SK-N-SH (cell line): ENCODE results near the gene BANF1. TPM values are rescaled to one million over a fixed set of nuclear protein-coding genes. Genes with fewer than 3 reads are reported as not detected.
A peak's percentile ranks its signal among the peaks of the same experiment; 100 is the strongest.

Experiments used
- CTCF ChIA-PET: fragments of 300-600, 350-600 bp; formaldehyde crosslinking; extraction: SDS; loops from one replicate; lab custom pipeline; 2021; lab: Yijun Ruan, JAX
- POLR2A ChIA-PET: fragments of 350-600 bp; sonication (Branson Sonifier 250); formaldehyde crosslinking; extraction: SDS; loops from one replicate; lab custom pipeline; 2020; ENCODE audit warnings: antibody characterized with exemption, inconsistent platforms; lab: Yijun Ruan, JAX
- DNase-seq: peaks from one replicate; pipeline ENCODE4 v3.0.0; 2012
- H2AFZ ChIP-seq: fragments of 200-600 bp; sonication (generic); 2 replicates; pipeline ENCODE4 v1.8.1; 2016; ENCODE audit warnings: antibody characterized with exemption, mild to moderate bottlenecking, low read depth
- H3F3A ChIP-seq: fragments of 200-600 bp; sonication (generic); replicated peaks from 2 replicates; pipeline ENCODE3; 2016; ENCODE audit warnings: antibody characterized with exemption, mild to moderate bottlenecking; ENCODE audit not compliant: insufficient read depth
- H3K27ac ChIP-seq, 2 experiments: fragments of 200-500 bp in 1 of 2; fragments of 200-600 bp in 1 of 2; sonication (Bioruptor generic) in 1 of 2; sonication (generic), shearing (Covaris generic) in 1 of 2; 2 replicates each; pipeline versions ENCODE4 v1.5.1 to v1.6.1; 2014 to 2016; ENCODE audit warnings: low read depth in 2 of 2, inconsistent platforms in 1 of 2, low read length in 1 of 2, mild to moderate bottlenecking in 1 of 2, mixed read lengths in 1 of 2
- H3K27me3 ChIP-seq: fragments of 200-600 bp; sonication (generic), shearing (Covaris generic); 2 replicates; pipeline ENCODE4 v1.6.1; 2016; ENCODE audit warnings: mixed run types; ENCODE audit not compliant: insufficient read depth
- H3K36me3 ChIP-seq, 2 experiments: fragments of 200-500 bp in 1 of 2; fragments of 200-600 bp in 1 of 2; sonication (Bioruptor generic) in 1 of 2; sonication (generic) in 1 of 2; replicated peaks in 1 of 2; 2 replicates each; pipeline versions ENCODE3 to v1.5.1; 2014 to 2016; ENCODE audit warnings: low read length in 1 of 2, mild to moderate bottlenecking in 1 of 2; ENCODE audit not compliant: insufficient read depth in 2 of 2, control insufficient read depth in 1 of 2
- H3K4me1 ChIP-seq, 2 experiments: fragments of 200-500 bp in 1 of 2; fragments of 200-600 bp in 1 of 2; sonication (Bioruptor generic) in 1 of 2; sonication (generic), shearing (Covaris generic) in 1 of 2; 2 replicates each; pipeline versions ENCODE4 v1.5.1 to v1.6.1; 2014 to 2016; ENCODE audit warnings: low read depth in 1 of 2, low read length in 1 of 2, mixed run types in 1 of 2; ENCODE audit not compliant: insufficient read depth in 2 of 2, control insufficient read depth in 1 of 2
- H3K4me2 ChIP-seq: fragments of 200-600 bp; sonication (generic), shearing (Covaris generic); 2 replicates; pipeline ENCODE4 v1.6.1; 2017; ENCODE audit warnings: mixed run types
- H3K4me3 ChIP-seq, 2 experiments: fragments of 200-500 bp in 1 of 2; fragments of 200-600 bp in 1 of 2; sonication (Bioruptor generic) in 1 of 2; sonication (generic), shearing (Covaris generic) in 1 of 2; 2 replicates each; pipeline versions ENCODE4 v1.5.1 to v1.8.1; 2014 to 2016; ENCODE audit warnings: low read depth in 2 of 2, inconsistent platforms in 1 of 2, low read length in 1 of 2, mild to moderate bottlenecking in 1 of 2, mixed read lengths in 1 of 2, moderate library complexity in 1 of 2
- H3K79me2 ChIP-seq: fragments of 200-600 bp; sonication (generic); 2 replicates; pipeline ENCODE4 v1.8.1; 2017; ENCODE audit warnings: mild to moderate bottlenecking; ENCODE audit not compliant: insufficient read depth
- H3K9ac ChIP-seq: fragments of 200-600 bp; sonication (generic); 2 replicates; pipeline ENCODE4 v1.6.1; 2017; ENCODE audit warnings: mixed run types
- H3K9me2 ChIP-seq: fragments of 200-600 bp; sonication (generic); 2 replicates; pipeline ENCODE4 v1.6.1; 2017; ENCODE audit warnings: mixed run types
- H3K9me3 ChIP-seq: fragments of 200-600 bp; sonication (generic); 2 replicates; pipeline ENCODE4 v1.6.1; 2017; ENCODE audit warnings: mixed run types, mild to moderate bottlenecking, moderate library complexity
- H4K20me1 ChIP-seq: fragments of 200-600 bp; sonication (generic); 2 replicates; pipeline ENCODE4 v1.6.1; 2017; ENCODE audit warnings: mild to moderate bottlenecking, mixed run types; ENCODE audit not compliant: insufficient read depth
- EP300 ChIP-seq, 2 experiments: IDR thresholded peaks; 2 replicates each; pipeline versions ENCODE4 v1.4.0 to v1.6.1; 2012; ENCODE audit warnings: borderline replicate concordance in 1 of 2, low read depth in 1 of 2, low read length in 1 of 2
- EZH2phosphoT487 ChIP-seq: fragments of 200-600 bp; sonication (generic); IDR thresholded peaks from 2 replicates; pipeline ENCODE4 v1.6.1; 2017; ENCODE audit warnings: low read depth, mixed run types, mild to moderate bottlenecking, antibody characterized with exemption, moderate library complexity, borderline replicate concordance
- FOSL2 ChIP-seq: IDR thresholded peaks from 2 replicates; pipeline ENCODE4 v1.4.0; 2012; ENCODE audit warnings: low read depth, mild to moderate bottlenecking, moderate library complexity, borderline replicate concordance
- FOXJ3 ChIP-seq: sonication (generic); formaldehyde crosslinking; IDR thresholded peaks from 2 replicates; pipeline ENCODE4 v1.5.1; 2020; ENCODE audit warnings: mild to moderate bottlenecking, missing genetic modification reagents
- FOXM1 ChIP-seq: IDR thresholded peaks from 2 replicates; pipeline ENCODE4 v1.4.0; 2012; ENCODE audit warnings: low read depth, mild to moderate bottlenecking
- GABPA ChIP-seq: IDR thresholded peaks from 2 replicates; pipeline ENCODE4 v1.4.0; 2012; ENCODE audit warnings: low read depth, mild to moderate bottlenecking
- GATA2 ChIP-seq: sonication (generic); formaldehyde crosslinking; IDR thresholded peaks from 2 replicates; pipeline ENCODE4 v1.5.0; 2020; ENCODE audit warnings: mild to moderate bottlenecking, missing genetic modification reagents
- JUND ChIP-seq: IDR thresholded peaks from 2 replicates; pipeline ENCODE4 v1.4.0; 2012
- MEF2A ChIP-seq: IDR thresholded peaks from 2 replicates; pipeline ENCODE4 v1.4.0; 2012; ENCODE audit warnings: low read depth, borderline replicate concordance
- MXI1 ChIP-seq: IDR thresholded peaks from 2 replicates; pipeline ENCODE4 v1.6.1; 2012; ENCODE audit warnings: mild to moderate bottlenecking, low read depth, low read length, improper control_type of control experiment
- NFIC ChIP-seq: IDR thresholded peaks from 2 replicates; pipeline ENCODE4 v1.4.0; 2012; ENCODE audit warnings: borderline replicate concordance
- POLR2AphosphoS5 ChIP-seq: IDR thresholded peaks from 2 replicates; pipeline ENCODE4 v1.6.1; 2012; ENCODE audit warnings: low read depth, low read length
- RCOR1 ChIP-seq: fragments of 150-350 bp; IDR thresholded peaks from 2 replicates; pipeline ENCODE4 v1.6.1; 2017; ENCODE audit warnings: antibody characterized with exemption, low read length
- RFX5 ChIP-seq: IDR thresholded peaks from 2 replicates; pipeline ENCODE4 v1.6.1; 2012; ENCODE audit warnings: mild to moderate bottlenecking, improper control_type of control experiment, low read length
- SIN3A ChIP-seq: IDR thresholded peaks from 2 replicates; pipeline ENCODE4 v1.6.1; 2012; ENCODE audit warnings: low read depth, mild to moderate bottlenecking, low read length, moderate library complexity, borderline replicate concordance
- SMC3 ChIP-seq: IDR thresholded peaks from 2 replicates; pipeline ENCODE4 v1.6.1; 2012; ENCODE audit warnings: low read depth, low read length, improper control_type of control experiment
- USF1 ChIP-seq: IDR thresholded peaks from 2 replicates; pipeline ENCODE4 v1.4.0; 2012; ENCODE audit warnings: low read depth, borderline replicate concordance
- WGBS: methylation state at CpG from one replicate; pipeline ENCODE4 v1.1.6; 2017; ENCODE audit warnings: low lambda C conversion rate; 5-methylcytosine and 5-hydroxymethylcytosine counted together
- polyA plus RNA-seq, 3 experiments: library from polyadenylated mRNA; depleted of rRNA; stranded (reverse); fragments of >200 nt; gene quantifications; 2 replicates each; pipeline ENCODE4 v1.2.3, GENCODE V29; 2012
- TF ChIP-seq, protein P1 (sequence below): IDR thresholded peaks from 2 replicates; pipeline ENCODE4 v1.6.1; 2012; ENCODE audit warnings: mild to moderate bottlenecking, low read depth, low read length, moderate library complexity
- TF ChIP-seq, protein P2 (sequence below): IDR thresholded peaks from 2 replicates; pipeline ENCODE4 v1.4.0; 2012; ENCODE audit warnings: low read depth

The BANF1 gene
- polyA plus RNA-seq, 1 of the 3 experiments (the other 2 are of a cell fraction): 382 TPM

- Histone ChIP-seq H3K79me2 (peaks cover 61% of the 10 kb centered on the region), H3K4me3 (peak overlapping the region; percentile 95 to 99), H3K27me3 (no peaks in the 10 kb centered on the region), H4K20me1 (peaks cover 4% of the 10 kb centered on the region; the same call in 1 of the 2 replicates), H3K9me2 (no peaks in the 10 kb centered on the region), H3K27ac (peak overlapping the region; percentile 98; a peak in 2 of 4 replicates), H3K4me2 (peak overlapping the region; percentile 96), H3K9ac (peak overlapping the region; percentile 95), H3K36me3 (peaks cover 36 to 38% of the 10 kb centered on the region in 2 experiments), H3K9me3 (no peaks in the 10 kb centered on the region), H2AFZ (no peak overlapping the region), H3K4me1 (peaks cover 6 to 11% of the 10 kb centered on the region in 2 experiments; a peak in 3 of 4 replicates), H3F3A (peaks cover 44% of the 10 kb centered on the region)
- 36% methylated on average over 6 of the region's 6 CpGs for WGBS
- ChIA-PET CTCF (interaction anchor here (1.4 to 1.9 kb wide), 6 partner anchors 10 to 144 kb away, joined by 3 to 14 read pairs (median 6); no protein-coding TSS in a partner anchor), POLR2A (interaction anchor here (1.5 to 2.0 kb wide), 3 partner anchors 42 to 115 kb away, joined by 5 to 11 read pairs (median 8); partner anchors contain the start of genes FIBP and SF3B2)
- DNase-seq: no peak
- TF ChIP-seq EZH2phosphoT487 (no peak), MEF2A (no peak), MXI1 (no peak), USF1 (no peak), JUND (no peak), SMC3 (no peak), RCOR1 (no peak), FOXM1 (no peak), FOSL2 (no peak), RFX5 (no peak), GABPA (no peak), NFIC (no peak)
- TF ChIP-seq, protein P1, sequence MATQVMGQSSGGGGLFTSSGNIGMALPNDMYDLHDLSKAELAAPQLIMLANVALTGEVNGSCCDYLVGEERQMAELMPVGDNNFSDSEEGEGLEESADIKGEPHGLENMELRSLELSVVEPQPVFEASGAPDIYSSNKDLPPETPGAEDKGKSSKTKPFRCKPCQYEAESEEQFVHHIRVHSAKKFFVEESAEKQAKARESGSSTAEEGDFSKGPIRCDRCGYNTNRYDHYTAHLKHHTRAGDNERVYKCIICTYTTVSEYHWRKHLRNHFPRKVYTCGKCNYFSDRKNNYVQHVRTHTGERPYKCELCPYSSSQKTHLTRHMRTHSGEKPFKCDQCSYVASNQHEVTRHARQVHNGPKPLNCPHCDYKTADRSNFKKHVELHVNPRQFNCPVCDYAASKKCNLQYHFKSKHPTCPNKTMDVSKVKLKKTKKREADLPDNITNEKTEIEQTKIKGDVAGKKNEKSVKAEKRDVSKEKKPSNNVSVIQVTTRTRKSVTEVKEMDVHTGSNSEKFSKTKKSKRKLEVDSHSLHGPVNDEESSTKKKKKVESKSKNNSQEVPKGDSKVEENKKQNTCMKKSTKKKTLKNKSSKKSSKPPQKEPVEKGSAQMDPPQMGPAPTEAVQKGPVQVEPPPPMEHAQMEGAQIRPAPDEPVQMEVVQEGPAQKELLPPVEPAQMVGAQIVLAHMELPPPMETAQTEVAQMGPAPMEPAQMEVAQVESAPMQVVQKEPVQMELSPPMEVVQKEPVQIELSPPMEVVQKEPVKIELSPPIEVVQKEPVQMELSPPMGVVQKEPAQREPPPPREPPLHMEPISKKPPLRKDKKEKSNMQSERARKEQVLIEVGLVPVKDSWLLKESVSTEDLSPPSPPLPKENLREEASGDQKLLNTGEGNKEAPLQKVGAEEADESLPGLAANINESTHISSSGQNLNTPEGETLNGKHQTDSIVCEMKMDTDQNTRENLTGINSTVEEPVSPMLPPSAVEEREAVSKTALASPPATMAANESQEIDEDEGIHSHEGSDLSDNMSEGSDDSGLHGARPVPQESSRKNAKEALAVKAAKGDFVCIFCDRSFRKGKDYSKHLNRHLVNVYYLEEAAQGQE: no peak
Observed at GRCh38 chr11:66003291-66003690, 988 bp downstream of the BANF1 start.

- no peaks in the 10 kb centered on the region for H3K9me3 ChIP-seq
- CTCF ChIA-PET: interaction anchor here (1.0 to 1.6 kb wide), 3 partner anchors 18 to 119 kb away, joined by 3 to 8 read pairs (median 6); no protein-coding TSS in a partner anchor
- H3K79me2 ChIP-seq: peaks cover 56% of the 10 kb centered on the region
- DNase-seq: no peak
- H3K4me2 ChIP-seq: no peak overlapping the region
- H3K27me3 ChIP-seq: no peaks in the 10 kb centered on the region
- H3K36me3 ChIP-seq: peaks cover 27 to 30% of the 10 kb centered on the region in 2 experiments
- H3K27ac ChIP-seq: no peak overlapping the region
- POLR2A ChIA-PET: interaction anchor here (2.0 kb wide), 1 partner anchor 48 kb away, joined by 8 read pairs; the partner anchor contains the start of gene SF3B2
- 88% methylated on average over 4 of the region's 4 CpGs for WGBS
- peaks cover 6 to 11% of the 10 kb centered on the region in 2 experiments; a peak in 3 of 4 replicates for H3K4me1 ChIP-seq
- H3K4me3 ChIP-seq: no peak overlapping the region
- H3F3A ChIP-seq: peaks cover 49% of the 10 kb centered on the region
- H2AFZ ChIP-seq: no peak overlapping the region
- H4K20me1 ChIP-seq: peaks cover 4% of the 10 kb centered on the region; the same call in 1 of the 2 replicates
- TF ChIP-seq FOXJ3 (CRISPR knock-in tag): no peak
- TF ChIP-seq GATA2 (CRISPR knock-in tag): no peak
- no peak for TF ChIP-seq SIN3A
- TF ChIP-seq EP300 (IDR thresholded peaks at IDR 0.05; ENCODE audit: borderline replicate concordance in 1 of 2, low read depth in 1 of 2, low read length in 1 of 2): no peak
- no peak for TF ChIP-seq FOXM1
- TF ChIP-seq, protein P2, sequence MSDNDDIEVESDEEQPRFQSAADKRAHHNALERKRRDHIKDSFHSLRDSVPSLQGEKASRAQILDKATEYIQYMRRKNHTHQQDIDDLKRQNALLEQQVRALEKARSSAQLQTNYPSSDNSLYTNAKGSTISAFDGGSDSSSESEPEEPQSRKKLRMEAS: no peak
- TF ChIP-seq NFIC: no peak
- TF ChIP-seq POLR2AphosphoS5: no peak
- no peaks in the 10 kb centered on the region for H3K9me2 ChIP-seq
- no peak overlapping the region for H3K9ac ChIP-seq
Observed at GRCh38 chr11:66004186-66004585, 1.9 kb downstream of the BANF1 start.
